Measurements from ENCODE around the gene DHCR7. TPM values are rescaled to one million over a fixed set of nuclear protein-coding genes. Genes with fewer than 3 reads are reported as not detected.

The DHCR7 gene
- total RNA-seq, 3 donors from 2014 or later, result 29.8 to 39.2 (median 32.0) TPM

- H3K9me3 Mint-ChIP-seq, result no peaks in the 10 kb centered on the region
- ATAC-seq (no peak), DNase-seq (no peak)
- H3K27me3 Mint-ChIP-seq (ENCODE audit: low read depth), result no peaks in the 10 kb centered on the region
- peaks cover 30% of the 10 kb centered on the region for H3K4me1 Mint-ChIP-seq (ENCODE audit: low read depth)
- no peak overlapping the region for H3K4me3 Mint-ChIP-seq
- peaks cover 45% of the 10 kb centered on the region for H3K36me3 Mint-ChIP-seq (ENCODE audit: insufficient read depth)
Measured at GRCh38 chr11:71456294-71456693, 8.1 kb upstream of the DHCR7 start.

DNA sequence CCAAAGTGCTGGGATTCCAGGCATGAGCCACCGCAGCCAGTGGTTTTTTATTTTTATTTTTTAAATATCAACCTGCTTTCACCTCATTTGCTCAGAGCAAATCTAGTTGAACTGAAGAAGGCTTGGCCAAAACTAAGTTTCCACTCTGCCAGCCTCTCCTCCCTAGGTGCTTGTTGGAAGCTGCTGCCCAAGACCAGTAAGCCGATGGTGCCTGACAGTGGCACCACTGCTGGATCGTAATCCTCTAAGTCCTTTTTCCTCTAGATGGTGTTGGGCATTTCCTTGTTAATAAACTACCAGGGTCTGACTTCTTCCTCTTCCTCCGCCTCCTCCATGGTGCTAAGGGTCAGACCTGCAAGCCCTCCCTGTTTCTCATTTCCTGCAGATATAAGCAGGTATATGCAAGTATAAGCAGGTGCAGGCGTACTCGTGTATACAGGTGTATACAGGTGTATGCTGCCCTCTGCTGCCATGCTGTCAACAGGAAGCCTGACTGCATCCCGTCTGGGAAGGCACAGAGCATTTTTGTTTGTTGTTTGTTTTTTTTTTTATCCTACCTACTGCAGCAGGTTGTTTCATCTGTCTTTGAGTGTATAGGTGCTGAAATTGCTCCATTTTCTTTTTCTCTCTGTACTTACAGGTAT lies 6.4 kb upstream of the DHCR7 start:
- peaks cover 32% of the 10 kb centered on the region for H3K36me3 Mint-ChIP-seq (ENCODE audit: insufficient read depth)
- H3K9me3 Mint-ChIP-seq, result no peaks in the 10 kb centered on the region
- ATAC-seq (no peak), DNase-seq (peak; percentile 23)
- H3K27me3 Mint-ChIP-seq (ENCODE audit: low read depth), result no peaks in the 10 kb centered on the region
- H3K4me3 Mint-ChIP-seq, result peak overlapping the region; percentile 89
- H3K4me1 Mint-ChIP-seq (ENCODE audit: low read depth), result peaks cover 45% of the 10 kb centered on the region

DNA sequence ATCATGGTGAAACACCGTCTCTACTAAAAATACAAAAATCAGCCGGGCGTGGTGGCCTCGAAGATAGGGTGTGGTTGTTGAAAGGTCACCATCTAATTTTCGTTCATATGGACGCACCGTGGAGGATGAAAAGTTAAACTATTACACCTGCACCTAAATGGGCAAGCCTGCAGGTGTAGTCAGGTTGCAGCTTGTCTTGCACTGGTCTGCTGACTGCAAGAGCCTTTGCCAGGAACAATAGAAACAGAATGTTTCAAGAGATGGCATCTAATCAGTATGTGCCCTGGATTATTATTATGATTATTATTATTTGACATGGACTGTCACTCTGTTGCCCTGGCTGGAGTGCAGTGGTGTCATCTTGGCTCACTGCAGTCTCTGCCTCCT lies 5.7 kb upstream of the DHCR7 start:
- no peak for DNase-seq
- no peaks in the 10 kb centered on the region for H3K9me3 Mint-ChIP-seq
- H3K4me3 Mint-ChIP-seq, result peak overlapping the region; percentile 89
- no peak for ATAC-seq
- H3K36me3 Mint-ChIP-seq (ENCODE audit: insufficient read depth), result peaks cover 29% of the 10 kb centered on the region
- H3K4me1 Mint-ChIP-seq (ENCODE audit: low read depth), result peaks cover 51% of the 10 kb centered on the region
- no peaks in the 10 kb centered on the region for H3K27me3 Mint-ChIP-seq (ENCODE audit: low read depth)

- ATAC-seq (peak; percentile 74 to 75), DNase-seq (peak; percentile 92)
- peak within 1 kb of the TSS; percentile 89 for H3K4me3 Mint-ChIP-seq
- no peaks in the 10 kb centered on the region for H3K27me3 Mint-ChIP-seq (ENCODE audit: low read depth)
- H3K9me3 Mint-ChIP-seq, result no peaks in the 10 kb centered on the region
- H3K4me1 Mint-ChIP-seq (ENCODE audit: low read depth), result peaks cover 51% of the 10 kb centered on the region
- peaks cover 27% of the 10 kb centered on the region for H3K36me3 Mint-ChIP-seq (ENCODE audit: insufficient read depth)
Measured at GRCh38 chr11:71453037-71453917, 5.1 kb upstream of the DHCR7 start, which contains the start of gene NADSYN1. NADSYN1 (plus strand) TSS chr11:71453203; CDS start chr11:71453297, 94 bp downstream.

DNA sequence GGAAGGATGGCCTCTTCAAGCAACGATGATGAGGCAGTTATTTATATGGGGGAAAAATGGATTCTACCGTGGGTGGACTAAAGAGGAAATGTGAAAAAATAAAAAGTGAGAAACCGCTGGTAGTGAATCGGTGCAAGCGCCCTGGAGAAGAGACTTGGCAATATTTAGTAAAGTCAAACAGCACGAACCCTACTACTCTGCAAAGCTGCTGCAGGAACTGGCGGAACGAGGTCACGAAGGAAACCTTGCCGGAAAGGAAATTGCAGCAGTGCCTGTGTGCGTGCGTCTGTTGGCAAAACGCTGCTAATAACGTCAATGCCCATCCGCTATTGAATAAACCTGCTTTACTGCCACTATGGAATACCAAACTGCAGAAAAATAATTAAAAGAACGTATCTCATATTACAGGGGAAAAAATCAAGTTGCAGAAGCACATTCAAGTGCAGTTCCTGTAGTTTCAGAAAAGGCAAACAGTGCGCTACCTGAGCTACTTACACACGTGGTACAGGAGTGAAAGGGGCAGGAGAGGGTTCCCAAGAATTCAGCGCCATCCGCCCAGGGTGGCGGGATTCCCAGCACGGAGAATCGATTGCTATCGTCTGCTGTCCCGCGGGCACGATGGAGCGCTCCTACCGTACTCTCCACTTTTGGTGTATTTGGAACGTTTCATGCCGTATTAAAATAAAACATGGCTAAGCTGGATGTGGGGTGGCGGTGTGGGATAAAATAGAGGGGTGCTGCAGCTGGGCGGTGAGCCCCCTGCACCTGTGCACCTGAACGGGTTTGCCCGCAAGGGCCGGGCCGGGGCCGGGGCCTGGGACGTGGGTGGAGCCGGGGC lies 4.2 kb upstream of the DHCR7 start:
- ATAC-seq (peak; percentile 1 to 7), DNase-seq (peak; percentile 36)
- peak overlapping the region; percentile 89 for H3K4me3 Mint-ChIP-seq
- H3K27me3 Mint-ChIP-seq (ENCODE audit: low read depth), result no peaks in the 10 kb centered on the region
- H3K36me3 Mint-ChIP-seq (ENCODE audit: insufficient read depth), result peaks cover 21% of the 10 kb centered on the region
- H3K4me1 Mint-ChIP-seq (ENCODE audit: low read depth), result peaks cover 55% of the 10 kb centered on the region
- H3K9me3 Mint-ChIP-seq, result no peaks in the 10 kb centered on the region

DNA sequence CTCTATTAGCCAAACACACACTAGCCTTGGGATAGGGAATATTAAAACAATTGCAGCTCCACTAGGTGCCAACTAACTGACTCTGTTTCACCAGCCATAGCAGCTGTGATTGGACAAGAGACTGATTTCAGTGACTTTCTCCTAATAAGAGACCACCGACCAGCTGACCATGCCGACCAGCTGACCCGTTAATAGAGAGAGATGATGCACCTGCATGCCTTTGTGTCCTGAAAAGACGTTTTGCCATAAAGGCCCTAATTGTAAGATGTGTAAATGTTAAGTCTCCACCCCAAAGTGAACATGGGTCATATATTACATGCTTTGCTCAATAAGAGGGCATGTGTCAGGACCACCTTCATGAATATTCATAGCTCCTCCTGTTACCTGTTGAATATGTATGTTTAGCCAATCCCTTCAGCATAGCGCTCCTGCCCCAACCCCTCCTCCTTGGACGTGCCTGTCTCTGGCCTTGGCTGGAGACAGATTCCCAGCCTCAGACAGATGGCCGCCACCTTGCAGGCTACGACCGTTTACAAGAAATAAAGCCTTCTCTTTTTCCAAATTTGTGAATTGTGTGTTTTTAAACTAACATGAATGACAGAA lies 3.5 kb upstream of the DHCR7 start:
- Mint-ChIP-seq H3K36me3 (ENCODE audit: insufficient read depth) (peaks cover 22% of the 10 kb centered on the region), H3K4me1 (ENCODE audit: low read depth) (peaks cover 57% of the 10 kb centered on the region), H3K27me3 (ENCODE audit: low read depth) (no peaks in the 10 kb centered on the region), H3K9me3 (no peaks in the 10 kb centered on the region), H3K4me3 (peak overlapping the region; percentile 89)
- ATAC-seq (no peak), DNase-seq (no peak)

GRCh38 chr11:71450939-71451338 lies 2.7 kb upstream of the DHCR7 start:
- no peak for ATAC-seq
- peaks cover 5% of the 10 kb centered on the region for H3K9me3 Mint-ChIP-seq

GRCh38 chr11:71450507-71450906 lies 2.3 kb upstream of the DHCR7 start:
- no peak for DNase-seq
- H3K4me3 Mint-ChIP-seq, result no peak overlapping the region
- H3K27me3 Mint-ChIP-seq (ENCODE audit: low read depth), result no peaks in the 10 kb centered on the region
- ATAC-seq, result no peak
- H3K9me3 Mint-ChIP-seq, result peaks cover 6% of the 10 kb centered on the region
- peaks cover 19% of the 10 kb centered on the region for H3K36me3 Mint-ChIP-seq (ENCODE audit: insufficient read depth)
- H3K4me1 Mint-ChIP-seq (ENCODE audit: low read depth), result peaks cover 55% of the 10 kb centered on the region

More at GRCh38 chr11:71450939-71451338, 2.7 kb upstream of the DHCR7 start:
- H3K4me1 Mint-ChIP-seq (ENCODE audit: low read depth), result peaks cover 56% of the 10 kb centered on the region
- peaks cover 21% of the 10 kb centered on the region for H3K36me3 Mint-ChIP-seq (ENCODE audit: insufficient read depth)
- DNase-seq, result no peak
- no peaks in the 10 kb centered on the region for H3K27me3 Mint-ChIP-seq (ENCODE audit: low read depth)
- peak overlapping the region; percentile 1 for H3K4me3 Mint-ChIP-seq

DNA sequence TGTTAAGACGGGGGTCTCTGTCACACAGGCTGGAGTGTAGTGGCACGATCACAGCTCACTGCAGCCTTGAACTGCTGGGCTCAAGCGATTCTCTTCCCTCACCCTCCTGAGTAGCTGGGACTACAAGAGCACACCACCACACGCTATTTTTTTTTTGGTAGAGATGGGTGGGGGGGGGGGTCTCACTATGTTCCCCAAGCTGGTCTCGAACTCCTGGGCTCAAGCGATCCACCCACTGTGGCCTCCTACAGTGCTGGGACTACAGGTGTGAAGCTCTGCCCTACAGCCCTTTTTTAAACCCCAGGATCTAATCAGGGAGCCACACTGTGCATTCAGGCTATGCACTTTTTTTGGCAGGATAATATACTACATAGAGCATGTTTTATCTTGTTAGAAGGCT lies 1.4 kb upstream of the DHCR7 start:
- Mint-ChIP-seq H3K9me3 (peaks cover 6% of the 10 kb centered on the region), H3K4me3 (peak overlapping the region; percentile 93), H3K27me3 (ENCODE audit: low read depth) (no peaks in the 10 kb centered on the region), H3K4me1 (ENCODE audit: low read depth) (peaks cover 50% of the 10 kb centered on the region), H3K36me3 (ENCODE audit: insufficient read depth) (peaks cover 17% of the 10 kb centered on the region)
- ATAC-seq (no peak), DNase-seq (no peak)

- Mint-ChIP-seq H3K4me3 (peak overlapping the region; percentile 93), H3K9me3 (peaks cover 6% of the 10 kb centered on the region), H3K36me3 (ENCODE audit: insufficient read depth) (peaks cover 27% of the 10 kb centered on the region), H3K4me1 (ENCODE audit: low read depth) (peaks cover 39% of the 10 kb centered on the region), H3K27me3 (ENCODE audit: low read depth) (no peaks in the 10 kb centered on the region)
- DNase-seq, result peak; percentile 36
- peak; percentile 20 to 32 for ATAC-seq
Measured at GRCh38 chr11:71447791-71448256, 369 bp downstream of the DHCR7 start.

DNA sequence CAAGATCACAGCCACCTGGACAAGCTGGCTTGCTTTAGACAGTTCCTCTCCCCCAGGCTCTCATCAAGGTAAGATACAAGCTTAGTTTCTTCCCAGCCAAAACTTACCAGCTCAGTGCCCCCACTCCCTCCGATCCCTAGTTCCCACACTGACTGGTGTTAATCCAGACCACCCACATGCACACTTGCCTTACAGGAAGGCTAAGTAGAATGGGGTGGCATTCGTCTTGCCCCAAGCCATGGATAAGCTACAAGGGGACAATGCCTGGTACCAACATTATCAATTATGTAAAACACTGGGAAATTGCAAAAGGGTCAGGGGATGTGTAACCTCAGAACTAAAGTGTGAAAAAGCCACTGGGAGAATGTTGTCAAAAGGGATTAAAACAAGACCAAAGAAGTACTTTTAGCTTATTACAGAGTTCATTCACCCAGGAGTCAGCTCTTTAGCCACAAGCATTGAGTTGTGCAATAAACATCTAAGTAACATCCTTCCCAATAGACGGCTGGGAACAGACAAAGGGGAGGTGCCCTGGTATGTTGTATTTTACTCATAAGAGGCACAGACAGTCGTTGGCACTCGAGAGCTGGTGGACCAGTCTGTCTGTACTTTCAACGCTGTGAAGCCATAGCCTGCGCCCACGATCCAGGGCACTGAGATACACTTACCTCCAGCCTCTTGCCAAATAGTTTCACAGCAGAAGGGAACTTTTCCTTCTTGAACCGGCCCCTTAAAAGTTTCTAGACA lies 1.1 kb downstream of the DHCR7 start:
- H3K4me1 Mint-ChIP-seq (ENCODE audit: low read depth), result peaks cover 35% of the 10 kb centered on the region
- peaks cover 6% of the 10 kb centered on the region for H3K9me3 Mint-ChIP-seq
- peak overlapping the region; percentile 93 for H3K4me3 Mint-ChIP-seq
- ATAC-seq, result no peak
- DNase-seq, result no peak
- peaks cover 31% of the 10 kb centered on the region for H3K36me3 Mint-ChIP-seq (ENCODE audit: insufficient read depth)
- no peaks in the 10 kb centered on the region for H3K27me3 Mint-ChIP-seq (ENCODE audit: low read depth)

- Mint-ChIP-seq H3K4me3 (no peak overlapping the region), H3K4me1 (ENCODE audit: low read depth) (peaks cover 25% of the 10 kb centered on the region), H3K9me3 (peaks cover 6% of the 10 kb centered on the region), H3K36me3 (ENCODE audit: insufficient read depth) (peaks cover 34% of the 10 kb centered on the region), H3K27me3 (ENCODE audit: low read depth) (no peaks in the 10 kb centered on the region)
- no peak for ATAC-seq
- no peak for DNase-seq
Measured at GRCh38 chr11:71446150-71446549, 2.0 kb downstream of the DHCR7 start.

GRCh38 chr11:71444811-71445210 lies 3.4 kb downstream of the DHCR7 start:
- peaks cover 41% of the 10 kb centered on the region for H3K36me3 Mint-ChIP-seq (ENCODE audit: insufficient read depth)
- ATAC-seq (no peak), DNase-seq (no peak)
- no peak overlapping the region for H3K4me3 Mint-ChIP-seq
- peaks cover 14% of the 10 kb centered on the region for H3K4me1 Mint-ChIP-seq (ENCODE audit: low read depth)
- no peaks in the 10 kb centered on the region for H3K27me3 Mint-ChIP-seq (ENCODE audit: low read depth)
- peaks cover 6% of the 10 kb centered on the region for H3K9me3 Mint-ChIP-seq
